GM12878 (cell line): ENCODE measurements around the gene SYNRG.

Experiments
- FOS ChIP-seq: IDR thresholded peaks from 3 replicates; pipeline ENCODE4 v1.6.1; 2011; ENCODE audit warnings: borderline replicate concordance; ENCODE audit not compliant: insufficient read length; ENCODE audit errors: extremely low read depth
- TF ChIP-seq, protein P1 (sequence below): fragments of 450-650 bp; IDR thresholded peaks from 2 replicates; pipeline ENCODE4 v1.6.1; 2018; ENCODE audit warnings: borderline replicate concordance, mild to moderate bottlenecking; ENCODE audit not compliant: partially characterized antibody

- TF ChIP-seq, protein P1, sequence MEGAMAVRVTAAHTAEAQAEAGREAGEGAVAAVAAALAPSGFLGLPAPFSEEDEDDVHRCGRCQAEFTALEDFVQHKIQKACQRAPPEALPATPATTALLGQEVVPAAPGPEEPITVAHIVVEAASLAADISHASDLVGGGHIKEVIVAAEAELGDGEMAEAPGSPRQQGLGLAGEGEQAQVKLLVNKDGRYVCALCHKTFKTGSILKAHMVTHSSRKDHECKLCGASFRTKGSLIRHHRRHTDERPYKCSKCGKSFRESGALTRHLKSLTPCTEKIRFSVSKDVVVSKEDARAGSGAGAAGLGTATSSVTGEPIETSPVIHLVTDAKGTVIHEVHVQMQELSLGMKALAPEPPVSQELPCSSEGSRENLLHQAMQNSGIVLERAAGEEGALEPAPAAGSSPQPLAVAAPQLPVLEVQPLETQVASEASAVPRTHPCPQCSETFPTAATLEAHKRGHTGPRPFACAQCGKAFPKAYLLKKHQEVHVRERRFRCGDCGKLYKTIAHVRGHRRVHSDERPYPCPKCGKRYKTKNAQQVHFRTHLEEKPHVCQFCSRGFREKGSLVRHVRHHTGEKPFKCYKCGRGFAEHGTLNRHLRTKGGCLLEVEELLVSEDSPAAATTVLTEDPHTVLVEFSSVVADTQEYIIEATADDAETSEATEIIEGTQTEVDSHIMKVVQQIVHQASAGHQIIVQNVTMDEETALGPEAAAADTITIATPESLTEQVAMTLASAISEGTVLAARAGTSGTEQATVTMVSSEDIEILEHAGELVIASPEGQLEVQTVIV, result no peak
- no peak for TF ChIP-seq FOS
These were observed 61.2 kb downstream of the SYNRG start for GRCh38 chr17:37547986-37548385.
